GM19043 (cell line): ENCODE results near the gene ENTR1.

Source experiments
- ATAC-seq: cut with Tn5 transposase; IDR thresholded peaks from one replicate; pipeline ENCODE4 v1.9.1; 2021; ENCODE audit warnings: low read depth; ENCODE audit not compliant: unreplicated experiment

ENTR1 gene

DNA sequence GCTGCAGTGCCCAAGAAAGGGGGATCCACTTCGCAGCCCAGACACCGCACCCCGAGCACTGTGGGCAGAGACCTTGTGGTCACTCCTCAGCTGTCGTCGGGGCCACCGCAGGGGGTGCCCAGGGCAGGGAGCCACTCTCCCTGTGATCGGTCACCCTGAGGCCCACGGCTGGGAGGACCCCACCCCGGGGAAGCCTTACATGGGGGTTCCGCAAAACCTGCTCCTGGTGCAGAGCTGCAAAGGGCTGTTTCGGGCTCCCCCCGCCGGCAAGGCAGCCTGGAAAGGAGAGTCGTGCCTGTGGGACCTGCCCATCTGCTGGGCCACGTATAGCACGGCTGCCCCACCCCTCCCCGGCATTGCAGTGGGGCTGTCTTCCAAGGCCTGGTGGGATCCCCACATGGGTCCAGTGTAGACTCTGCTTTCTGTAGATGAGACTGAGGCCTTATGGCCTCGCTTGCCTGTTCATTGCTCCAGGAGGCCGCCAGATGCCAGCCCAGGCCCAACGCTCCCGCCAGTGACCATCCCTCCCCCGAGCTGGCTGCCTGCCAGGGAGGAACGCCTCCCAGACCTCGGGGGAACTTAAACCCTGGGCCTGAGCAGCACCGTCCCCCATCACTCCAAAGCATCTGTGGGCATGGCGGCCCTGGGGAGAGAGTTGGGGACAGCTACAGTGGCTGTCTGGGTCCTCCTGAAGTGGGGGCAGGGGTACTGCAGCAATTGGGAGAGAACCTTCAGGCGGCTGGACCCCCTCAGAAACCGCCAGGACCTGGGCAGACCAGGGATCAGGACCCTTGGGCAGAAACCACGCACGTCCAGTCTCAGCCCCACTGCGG, 45.3 kb downstream of the ENTR1 start:
- ATAC-seq: no peak

DNA sequence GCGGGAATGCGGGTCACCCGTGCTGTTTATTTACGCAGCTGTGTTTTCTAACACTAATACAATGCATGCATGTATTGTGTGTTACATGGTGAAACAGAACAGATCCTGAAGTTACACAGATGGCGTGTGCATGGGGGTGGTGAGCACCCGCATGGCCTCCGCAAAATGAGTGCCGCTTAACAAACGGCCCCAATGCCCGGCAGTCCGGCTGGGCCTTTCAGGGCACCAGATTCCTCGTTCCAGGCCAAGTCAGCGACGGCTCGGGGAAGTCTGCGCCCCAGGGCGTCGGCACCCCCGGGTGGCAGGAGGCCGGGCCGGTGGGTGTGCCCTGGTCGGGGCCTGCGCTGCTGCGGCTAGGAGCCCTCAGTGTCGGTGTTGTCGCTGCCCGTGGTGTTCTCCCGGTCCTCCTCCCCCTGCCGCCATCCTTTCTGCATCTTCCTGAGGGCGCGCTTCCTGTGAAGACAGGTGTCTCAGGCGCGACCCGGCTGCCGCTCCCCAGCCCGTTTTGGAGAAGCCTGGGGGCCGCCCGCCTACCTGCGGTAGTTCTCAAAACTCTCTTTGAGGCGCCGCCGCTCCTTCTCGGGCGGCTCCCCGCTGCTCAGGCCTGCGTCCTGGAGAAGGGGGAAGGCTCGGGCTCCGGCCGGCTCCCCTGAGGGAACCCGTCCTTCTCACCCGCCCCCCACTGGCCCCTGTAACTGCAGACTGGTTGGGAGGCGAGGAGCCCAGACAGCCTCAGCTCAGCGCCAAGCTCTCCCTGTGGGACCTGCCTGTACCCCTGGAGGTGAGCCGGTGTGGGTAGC, 46.3 kb downstream of the ENTR1 start:
- no peak for ATAC-seq

DNA sequence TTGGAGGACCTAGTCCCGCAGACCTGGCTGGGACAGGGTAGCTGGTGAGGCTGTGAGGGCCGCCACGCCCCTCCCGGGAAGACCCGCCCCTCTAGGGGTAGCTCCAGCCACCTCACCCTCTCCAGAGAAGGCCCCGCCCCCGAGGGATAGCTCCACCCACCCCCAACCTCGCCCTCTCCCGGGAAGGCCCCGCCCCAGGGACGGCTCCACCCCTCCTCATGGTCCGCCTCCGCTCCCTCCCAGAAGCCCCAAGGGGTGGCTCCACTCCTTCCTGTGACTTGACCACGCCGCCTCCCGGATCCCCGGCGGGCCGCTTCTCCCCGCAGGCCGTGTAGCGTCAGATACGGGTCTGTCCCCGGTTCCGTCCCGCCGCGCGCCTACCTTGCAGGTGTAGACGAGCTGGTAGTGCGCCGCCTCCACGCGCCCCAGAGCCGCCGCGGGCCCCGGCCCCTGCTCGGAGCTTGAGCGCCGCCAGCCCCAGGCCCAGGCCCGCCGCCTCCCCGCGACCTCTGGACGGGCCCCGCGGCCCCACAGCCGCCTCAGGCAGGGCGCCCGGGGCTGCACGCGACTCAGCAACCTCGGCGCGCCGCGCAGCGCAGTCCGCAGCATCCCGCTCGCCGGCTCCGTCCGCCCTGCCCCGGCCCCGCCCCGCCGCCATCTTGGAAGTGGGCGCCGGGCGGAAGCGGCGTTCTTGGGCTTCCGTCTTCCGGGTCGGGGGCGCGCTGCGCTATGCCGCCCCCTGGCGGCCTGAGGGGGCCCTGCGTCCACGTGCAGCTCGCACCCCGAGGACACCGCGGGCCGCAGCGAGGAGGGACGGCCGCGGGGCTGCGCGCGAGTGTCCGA, 47.1 kb downstream of the ENTR1 start, which contains the start of gene DNLZ:
Gene DNLZ, minus strand, starts transcription at position 639 of the 843 bp plus-strand sequence. Its CDS starts 30 bp downstream, at position 609.
- ATAC-seq: peak; percentile 79

GRCh38 chr9:136362450-136362784, 48.0 kb downstream of the ENTR1 start:
- no peak for ATAC-seq

GRCh38 chr9:136361754-136362449, 48.5 kb downstream of the ENTR1 start:
- ATAC-seq: no peak

GRCh38 chr9:136361047-136361753, 49.2 kb downstream of the ENTR1 start:
- no peak for ATAC-seq

DNA sequence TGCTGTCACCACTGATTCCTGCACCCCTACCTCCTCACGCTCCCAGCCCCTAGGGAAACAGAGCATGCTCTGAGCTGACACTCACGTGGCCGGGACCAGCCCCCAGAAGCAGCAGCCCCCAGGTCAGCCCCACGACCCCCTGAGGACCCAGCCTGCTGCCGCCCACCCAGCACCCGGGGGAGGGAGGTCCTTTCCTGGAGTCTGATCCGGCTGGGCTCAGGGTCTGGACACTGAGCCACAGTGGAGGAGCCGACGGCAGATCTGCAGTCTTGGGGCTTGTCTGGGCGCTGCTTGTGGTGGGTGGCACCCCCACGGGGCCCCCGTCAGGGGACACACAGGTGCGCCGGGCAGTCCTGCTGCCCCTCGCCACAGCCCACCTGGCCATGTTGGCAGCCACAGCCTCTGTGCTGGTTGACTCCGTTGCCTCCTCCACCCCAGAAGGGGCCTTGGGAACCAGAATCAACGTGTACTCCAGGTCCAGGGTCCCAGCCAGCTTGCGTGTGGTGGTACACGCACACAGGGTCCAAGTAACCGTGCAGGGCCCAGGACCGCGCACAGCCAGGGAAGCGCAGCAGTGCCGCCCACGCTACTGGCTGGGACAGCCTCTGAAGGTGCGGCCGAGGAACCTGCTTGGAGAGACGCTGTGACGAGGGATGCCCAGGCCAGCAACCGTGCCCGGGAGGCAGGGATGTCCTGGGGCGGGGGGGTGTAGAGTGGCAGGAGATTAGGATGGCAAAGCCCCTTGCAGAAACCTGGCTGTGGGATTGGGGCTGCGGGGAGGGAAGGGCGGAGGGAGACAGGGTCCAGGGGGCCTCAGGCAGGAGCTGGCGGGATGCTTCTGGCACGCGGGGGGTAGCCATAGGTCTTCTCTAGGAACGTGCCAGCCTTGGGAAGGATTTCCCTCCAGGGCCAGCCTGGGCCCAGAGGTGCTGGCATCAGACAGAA, 50.4 kb downstream of the ENTR1 start:
- ATAC-seq: no peak

- ATAC-seq: no peak
Measured at GRCh38 chr9:136358888-136359287, 51.5 kb downstream of the ENTR1 start.

GRCh38 chr9:136358016-136358415, 52.4 kb downstream of the ENTR1 start:
- ATAC-seq: no peak

GRCh38 chr9:136357202-136357725, 53.1 kb downstream of the ENTR1 start:
- ATAC-seq: no peak

- ATAC-seq: no peak
Measured at GRCh38 chr9:136355616-136356557, 54.5 kb downstream of the ENTR1 start.

DNA sequence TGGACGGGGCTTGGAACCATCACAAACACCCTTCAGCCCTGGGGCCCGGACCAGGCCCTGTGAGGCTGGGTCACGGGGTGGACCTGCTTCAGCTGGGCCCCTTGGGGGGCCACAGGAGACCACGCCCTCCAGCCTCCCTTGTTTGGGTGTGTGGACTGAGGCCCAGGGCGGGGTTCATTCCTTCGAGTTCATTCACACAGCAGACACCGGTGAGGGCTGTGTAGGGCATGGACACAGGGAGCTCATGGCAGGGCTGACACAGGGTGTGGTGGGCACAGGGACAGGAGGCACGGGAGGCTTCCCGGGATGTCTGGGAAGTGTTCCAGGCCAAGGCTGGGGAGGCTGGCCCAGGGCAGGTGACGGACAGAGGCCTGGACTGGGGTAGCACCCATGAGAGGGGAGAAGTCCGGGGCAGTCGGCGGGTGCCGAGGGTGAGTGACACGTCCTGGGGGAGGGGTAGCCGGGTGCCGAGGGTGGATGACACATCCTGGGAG, 55.8 kb downstream of the ENTR1 start:
- ATAC-seq: no peak

DNA sequence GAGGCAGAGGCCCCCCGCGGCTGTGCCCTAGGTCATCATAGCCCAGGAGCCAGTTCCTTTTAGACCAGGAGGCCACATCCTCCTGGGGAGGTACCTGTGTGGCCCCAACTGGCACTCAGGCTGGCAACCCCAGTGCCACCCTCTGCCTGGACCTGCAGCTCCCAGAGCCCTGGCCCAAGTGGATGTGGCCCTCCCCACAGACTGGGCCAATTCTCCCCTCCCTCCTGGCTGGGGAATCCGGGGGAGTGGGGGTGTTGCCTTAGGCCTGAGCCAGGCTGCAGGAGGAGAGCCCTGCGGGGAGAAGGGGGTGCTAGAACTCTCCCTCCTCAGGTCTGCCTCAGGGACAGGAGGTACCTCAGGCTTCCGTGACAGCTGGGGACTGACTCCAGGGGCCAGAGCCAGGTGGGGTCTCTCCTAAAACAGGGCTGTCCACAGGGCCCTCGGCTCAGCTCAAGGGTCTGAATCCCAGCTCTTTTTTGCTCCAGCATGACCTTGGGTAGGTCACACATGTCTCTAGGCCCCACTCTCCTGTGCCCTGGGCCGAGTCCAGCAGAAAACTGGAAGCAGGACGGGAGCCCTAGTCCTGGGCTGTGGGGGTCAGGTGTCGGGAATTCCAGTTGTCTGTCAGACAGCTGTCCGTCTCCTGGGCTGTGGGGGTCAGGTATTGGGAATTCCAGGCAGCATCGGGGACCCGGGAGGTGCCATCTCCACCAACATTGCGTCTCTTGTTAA, 56.5 kb downstream of the ENTR1 start:
- no peak for ATAC-seq

DNA sequence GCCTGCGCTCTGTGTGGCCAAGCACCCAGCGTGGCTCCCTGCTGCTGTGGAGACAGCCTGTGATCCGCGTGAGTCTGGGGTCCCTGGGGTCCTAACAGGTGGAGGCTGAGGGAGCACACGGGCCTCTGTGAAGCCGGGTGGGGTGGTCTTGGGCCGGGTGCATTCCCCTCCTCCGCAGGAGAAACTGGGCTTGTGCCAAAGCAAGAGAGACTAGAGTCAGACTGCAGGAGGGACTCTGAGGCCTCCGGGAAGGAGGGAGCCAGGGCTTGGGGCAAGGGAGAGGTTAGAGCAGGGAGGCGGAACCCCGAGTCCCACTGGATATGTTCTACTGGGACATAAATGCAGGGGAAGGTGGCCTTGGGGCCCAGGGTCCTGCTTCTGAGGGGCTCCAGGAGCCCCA, 57.3 kb downstream of the ENTR1 start:
- ATAC-seq: no peak

GRCh38 chr9:136352682-136353081, 57.7 kb downstream of the ENTR1 start:
- no peak for ATAC-seq
